GM12874 (cell line): ENCODE results near the gene FES.

Experiments used
- TF ChIP-seq, protein P1 (sequence below): IDR thresholded peaks from 2 replicates; pipeline ENCODE4 v1.5.1; 2011; ENCODE audit warnings: low read depth, mild to moderate bottlenecking, control low read depth, low read length, moderate library complexity; ENCODE audit not compliant: insufficient read depth

FES gene

DNA sequence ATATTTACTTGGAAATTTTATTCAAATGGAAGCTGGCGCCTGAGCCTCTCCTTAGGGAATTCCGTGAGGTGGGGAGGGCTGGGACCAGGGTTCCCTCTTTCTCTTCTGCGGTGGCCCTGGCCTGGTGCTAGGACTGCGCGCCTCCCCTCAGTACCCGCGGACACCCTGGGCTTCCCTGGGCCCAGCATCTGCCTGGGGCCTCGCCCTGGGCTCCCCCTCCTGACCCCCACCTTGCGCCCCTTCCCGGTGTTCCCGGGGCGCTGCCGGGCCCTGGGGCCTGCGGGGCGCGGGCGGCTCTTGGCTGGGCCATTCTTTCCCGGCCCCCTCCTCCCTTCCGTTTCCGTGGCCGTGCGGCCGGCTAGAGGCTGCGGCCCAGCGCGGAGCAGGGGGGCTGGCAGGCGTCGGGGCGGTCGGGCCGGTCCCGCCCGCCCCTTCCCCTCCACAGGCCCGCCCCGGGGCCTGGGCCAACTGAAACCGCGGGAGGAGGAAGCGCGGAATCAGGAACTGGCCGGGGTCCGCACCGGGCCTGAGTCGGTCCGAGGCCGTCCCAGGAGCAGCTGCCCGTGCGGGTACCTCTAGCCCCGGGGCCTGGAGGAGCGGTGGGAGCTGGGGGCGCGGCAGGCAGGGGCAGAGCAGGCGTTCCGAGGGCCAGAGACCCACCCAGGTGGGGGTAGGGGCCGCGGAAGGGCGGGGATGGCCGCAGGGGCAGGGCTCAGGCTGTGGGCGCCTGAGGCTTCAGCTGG, at the start of gene FES:
FES (plus strand) TSS at position 529 of the 743 bp plus-strand sequence. CDS start 542 bp downstream, outside the sequence.
- TF ChIP-seq, protein P1, sequence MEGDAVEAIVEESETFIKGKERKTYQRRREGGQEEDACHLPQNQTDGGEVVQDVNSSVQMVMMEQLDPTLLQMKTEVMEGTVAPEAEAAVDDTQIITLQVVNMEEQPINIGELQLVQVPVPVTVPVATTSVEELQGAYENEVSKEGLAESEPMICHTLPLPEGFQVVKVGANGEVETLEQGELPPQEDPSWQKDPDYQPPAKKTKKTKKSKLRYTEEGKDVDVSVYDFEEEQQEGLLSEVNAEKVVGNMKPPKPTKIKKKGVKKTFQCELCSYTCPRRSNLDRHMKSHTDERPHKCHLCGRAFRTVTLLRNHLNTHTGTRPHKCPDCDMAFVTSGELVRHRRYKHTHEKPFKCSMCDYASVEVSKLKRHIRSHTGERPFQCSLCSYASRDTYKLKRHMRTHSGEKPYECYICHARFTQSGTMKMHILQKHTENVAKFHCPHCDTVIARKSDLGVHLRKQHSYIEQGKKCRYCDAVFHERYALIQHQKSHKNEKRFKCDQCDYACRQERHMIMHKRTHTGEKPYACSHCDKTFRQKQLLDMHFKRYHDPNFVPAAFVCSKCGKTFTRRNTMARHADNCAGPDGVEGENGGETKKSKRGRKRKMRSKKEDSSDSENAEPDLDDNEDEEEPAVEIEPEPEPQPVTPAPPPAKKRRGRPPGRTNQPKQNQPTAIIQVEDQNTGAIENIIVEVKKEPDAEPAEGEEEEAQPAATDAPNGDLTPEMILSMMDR = no peak

DNA sequence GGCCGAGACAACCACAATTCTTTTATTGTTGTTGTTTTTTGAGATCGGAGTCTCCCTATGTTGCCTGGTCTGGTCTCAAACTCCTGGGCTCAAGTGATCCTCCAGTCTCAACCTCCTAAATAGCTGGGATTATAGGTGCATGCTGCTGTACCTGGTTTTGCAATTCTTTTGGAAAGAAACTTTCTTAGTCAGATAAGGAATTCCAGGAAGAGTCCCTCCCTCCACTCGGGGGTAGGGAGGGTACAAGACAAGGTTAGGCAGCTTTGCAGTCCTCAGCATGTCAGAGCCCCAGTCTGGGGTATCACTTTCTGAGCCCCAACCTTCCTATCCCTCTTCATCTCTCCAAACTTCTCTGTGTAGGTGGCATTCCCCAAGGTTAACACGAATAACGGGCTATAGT, 49.7 kb upstream of the FES start:
- TF ChIP-seq, protein P1 = no peak

DNA sequence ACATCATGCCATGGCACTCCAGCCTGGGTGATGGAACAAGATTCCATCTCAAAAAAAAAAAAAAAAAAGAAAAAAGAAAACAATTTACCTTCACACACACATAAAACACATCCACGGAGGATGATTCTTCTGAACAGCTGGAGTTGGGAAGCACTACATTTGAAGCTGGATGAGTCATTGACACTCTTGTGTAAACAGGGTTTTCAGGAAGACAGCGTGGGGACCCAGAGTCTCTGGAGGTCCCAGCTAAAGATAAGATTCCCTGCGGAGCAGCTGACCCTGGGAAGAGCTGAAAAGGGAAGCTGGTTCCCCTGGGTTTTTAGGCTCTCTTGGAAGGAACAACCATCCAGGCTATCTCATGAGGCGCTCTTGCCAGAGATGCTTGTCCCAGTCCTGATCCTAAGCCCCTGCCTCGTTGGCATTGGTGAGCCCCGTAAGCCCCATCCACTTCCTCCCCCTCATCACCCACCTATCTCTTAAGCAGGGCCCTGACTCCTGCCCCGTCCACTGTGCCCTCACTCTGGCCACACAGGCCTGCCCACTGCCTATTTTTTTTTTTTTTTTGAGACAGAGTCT, 47.9 kb upstream of the FES start:
- TF ChIP-seq, protein P1 = no peak

DNA sequence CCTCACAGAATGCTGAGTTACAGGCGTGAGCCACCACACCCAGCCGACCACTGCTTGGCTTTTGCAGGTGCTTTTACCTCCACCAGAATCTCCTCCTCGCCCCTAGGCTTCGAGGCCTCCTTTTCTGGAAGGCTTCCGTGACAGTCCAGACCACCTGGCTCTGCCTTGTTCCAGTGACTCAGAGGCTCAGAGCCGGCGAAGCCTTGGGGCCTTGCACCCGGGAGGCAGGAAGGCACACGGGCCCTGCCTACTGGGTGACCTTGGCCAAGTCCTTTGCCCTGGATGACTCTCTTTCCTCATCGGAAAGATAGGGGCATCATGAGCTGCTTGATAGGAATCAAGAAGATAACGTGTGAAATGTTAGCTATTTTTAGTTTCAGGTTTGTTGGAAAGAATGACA, 47.2 kb upstream of the FES start:
- TF ChIP-seq, protein P1 = no peak

DNA sequence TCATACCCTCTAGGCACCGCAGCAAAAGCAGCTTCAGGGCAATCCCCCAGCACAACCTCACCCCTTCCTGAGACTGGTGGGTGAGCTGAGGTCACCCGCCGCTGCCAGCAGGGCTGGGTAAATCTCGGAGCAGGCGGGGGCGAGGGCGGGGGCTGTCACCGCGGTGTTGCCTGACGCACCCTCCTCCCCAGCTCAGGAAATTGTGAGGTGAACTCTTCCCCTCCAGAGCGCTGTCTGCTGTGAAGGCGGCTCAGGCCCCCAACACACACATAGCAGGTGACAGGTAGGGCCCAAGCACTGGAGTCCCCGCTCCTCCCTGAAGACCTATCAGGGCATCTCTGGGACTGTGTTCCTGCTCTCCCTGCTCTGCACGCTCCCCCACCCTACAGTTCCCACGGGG, 46.2 kb upstream of the FES start:
- TF ChIP-seq, protein P1 = no peak

DNA sequence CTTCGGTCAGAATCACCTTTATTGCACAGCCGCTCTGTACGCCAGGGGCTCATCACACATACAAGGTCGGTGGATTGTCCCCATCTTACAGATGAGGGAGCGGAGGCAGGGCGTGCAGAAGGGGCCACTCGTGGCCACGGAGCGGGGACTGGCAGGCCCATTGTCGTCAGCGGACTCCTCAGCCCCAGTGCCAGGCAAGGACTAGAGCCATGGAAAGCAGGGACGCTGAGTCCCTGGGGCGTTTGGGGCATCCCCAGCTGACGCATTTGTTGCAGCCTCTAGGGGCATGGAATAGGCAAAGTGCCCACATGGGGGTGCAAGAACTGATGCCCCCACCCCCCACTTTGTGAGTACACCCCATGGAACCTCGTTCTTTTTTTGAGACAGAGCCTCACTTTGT, 45.8 kb upstream of the FES start:
- TF ChIP-seq, protein P1 = 0 out of 2 replicates have a peak, but pooled peaks have one; percentile 7

DNA sequence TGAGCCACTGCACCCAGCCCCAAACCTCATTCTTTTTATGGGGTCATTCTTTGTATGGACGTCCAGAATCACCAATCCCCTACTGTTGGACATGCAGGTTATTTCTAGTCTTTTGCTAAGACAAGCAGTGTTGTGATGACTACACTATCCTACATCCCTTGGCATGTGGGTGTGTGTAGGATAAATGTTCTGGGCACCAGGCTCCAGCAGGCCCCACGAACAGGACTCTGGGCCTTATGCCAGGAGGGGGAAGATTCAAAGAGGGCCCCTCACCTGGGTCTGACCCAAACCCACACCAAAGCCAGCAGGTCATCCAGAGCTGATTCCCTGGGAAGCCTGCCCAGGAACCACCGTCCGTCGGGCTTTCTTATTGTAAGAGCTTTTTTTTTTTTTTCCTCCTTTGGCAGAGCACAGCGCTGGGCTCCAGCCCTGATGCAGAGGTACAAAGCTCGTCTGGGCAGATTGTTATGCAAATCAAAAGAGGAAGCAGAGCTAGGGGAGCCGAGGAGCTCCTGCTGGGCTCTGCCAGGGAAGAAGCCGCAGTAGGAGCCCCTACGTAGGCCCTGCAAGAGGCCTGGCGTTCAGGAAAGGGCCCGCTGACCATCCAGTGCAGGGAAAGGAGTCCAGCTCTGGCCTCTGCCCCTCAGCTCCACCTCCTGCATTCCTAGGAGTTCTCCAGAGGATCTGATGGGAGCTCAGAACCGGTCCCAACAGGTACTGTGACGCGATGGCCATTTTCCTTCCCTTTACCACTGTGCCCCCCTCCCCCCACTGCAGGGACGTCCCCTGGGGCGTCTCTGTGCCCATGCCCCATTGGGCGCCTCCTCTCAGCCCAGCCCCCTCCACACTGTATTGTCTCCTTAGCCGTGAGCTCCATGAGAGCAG, 44.9 kb upstream of the FES start:
- TF ChIP-seq, protein P1 = no peak
